GM12878 (cell line): ENCODE data around the gene GRK5.

Source experiments
- EP300 ChIP-seq, 2 experiments: fragments of 150-350 bp in 1 of 2; IDR thresholded peaks; 2 replicates each; pipeline ENCODE4 v1.6.1; 2011 to 2012; ENCODE audit warnings: low read depth in 2 of 2, low read length in 2 of 2, borderline replicate concordance in 1 of 2, improper control_type of control experiment in 1 of 2, inconsistent platforms in 1 of 2; ENCODE audit not compliant: control insufficient read depth in 1 of 2
- NFIC ChIP-seq: IDR thresholded peaks from 2 replicates; pipeline ENCODE4 v1.6.1; 2012; ENCODE audit warnings: low read depth, mild to moderate bottlenecking, inconsistent platforms, low read length, moderate library complexity
- NRF1 ChIP-seq: conservative IDR thresholded peaks from 2 replicates; pipeline ENCODE4 v1.6.1; 2011; ENCODE audit warnings: mild to moderate bottlenecking, low read depth, low read length, improper control_type of control experiment
- SMC3 ChIP-seq: IDR thresholded peaks from 2 replicates; pipeline ENCODE4 v1.6.1; 2011; ENCODE audit warnings: low read length, improper control_type of control experiment, borderline replicate concordance
- ZNF274 ChIP-seq: IDR thresholded peaks from one replicate; pipeline ENCODE4 v1.8.0; 2011; ENCODE audit not compliant: insufficient read length, insufficient read depth
- TF ChIP-seq, protein P1 (sequence below), 3 experiments: IDR thresholded peaks in 2 of 3; conservative IDR thresholded peaks in 1 of 3; 2 replicates each; pipeline ENCODE4 v1.5.1; 2011; ENCODE audit warnings: low read depth in 3 of 3, low read length in 3 of 3, mild to moderate bottlenecking in 3 of 3, control low read depth in 2 of 3, moderate library complexity in 2 of 3, inconsistent platforms in 1 of 3, mixed read lengths in 1 of 3; ENCODE audit not compliant: control insufficient read depth in 2 of 3, insufficient read depth in 1 of 3; ENCODE audit errors: extremely low read depth in 1 of 3

DNA sequence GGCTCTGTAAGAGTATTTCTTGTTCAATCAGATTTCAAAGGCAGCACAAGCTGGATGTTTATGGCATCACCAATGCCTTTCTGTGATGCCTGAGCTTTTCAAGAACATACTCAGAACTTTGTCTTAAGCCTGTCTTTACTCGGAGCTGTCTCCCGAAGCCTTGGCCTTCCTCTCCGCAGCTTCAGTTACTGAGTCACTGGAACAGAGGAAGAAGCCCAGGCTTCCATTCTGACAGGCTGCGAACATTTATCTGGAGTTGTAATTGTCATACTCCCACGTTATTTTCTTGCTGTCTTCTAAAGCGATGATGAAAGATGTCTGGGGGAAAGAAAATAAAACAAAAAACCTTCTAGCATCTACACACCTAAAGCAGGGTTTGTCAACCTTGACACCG, 43.9 kb downstream of the GRK5 start:
- TF ChIP-seq NRF1 (no peak), ZNF274 (no peak), EP300 (IDR thresholded peaks at IDR 0.05; ENCODE audit: borderline replicate concordance in 1 of 2, control insufficient read depth in 1 of 2, low read depth in 2 of 2, low read length in 2 of 2) (no peak), NFIC (no peak), SMC3 (no peak)
- TF ChIP-seq, protein P1, sequence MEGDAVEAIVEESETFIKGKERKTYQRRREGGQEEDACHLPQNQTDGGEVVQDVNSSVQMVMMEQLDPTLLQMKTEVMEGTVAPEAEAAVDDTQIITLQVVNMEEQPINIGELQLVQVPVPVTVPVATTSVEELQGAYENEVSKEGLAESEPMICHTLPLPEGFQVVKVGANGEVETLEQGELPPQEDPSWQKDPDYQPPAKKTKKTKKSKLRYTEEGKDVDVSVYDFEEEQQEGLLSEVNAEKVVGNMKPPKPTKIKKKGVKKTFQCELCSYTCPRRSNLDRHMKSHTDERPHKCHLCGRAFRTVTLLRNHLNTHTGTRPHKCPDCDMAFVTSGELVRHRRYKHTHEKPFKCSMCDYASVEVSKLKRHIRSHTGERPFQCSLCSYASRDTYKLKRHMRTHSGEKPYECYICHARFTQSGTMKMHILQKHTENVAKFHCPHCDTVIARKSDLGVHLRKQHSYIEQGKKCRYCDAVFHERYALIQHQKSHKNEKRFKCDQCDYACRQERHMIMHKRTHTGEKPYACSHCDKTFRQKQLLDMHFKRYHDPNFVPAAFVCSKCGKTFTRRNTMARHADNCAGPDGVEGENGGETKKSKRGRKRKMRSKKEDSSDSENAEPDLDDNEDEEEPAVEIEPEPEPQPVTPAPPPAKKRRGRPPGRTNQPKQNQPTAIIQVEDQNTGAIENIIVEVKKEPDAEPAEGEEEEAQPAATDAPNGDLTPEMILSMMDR (IDR thresholded peaks at IDR 0.05 in 2 of 3, conservative IDR thresholded peaks at IDR 0.05 in 1 of 3; ENCODE audit: control insufficient read depth in 2 of 3, extremely low read depth in 1 of 3, insufficient read depth in 1 of 3, low read depth in 3 of 3, low read length in 3 of 3), result no peak
